HuH-7.5 (cell line): ENCODE results near the gene SPDYE16.
"Not testable (repeated sequence)": the region's sequence is repeated elsewhere in the genome, so short reads cannot be mapped to it uniquely, and the experiment has no call there.

Experiments used
- DNase-seq: peaks from one replicate; pipeline ENCODE4 v3.0.0; 2011; ENCODE audit warnings: low spot score

SPDYE16 gene

DNA sequence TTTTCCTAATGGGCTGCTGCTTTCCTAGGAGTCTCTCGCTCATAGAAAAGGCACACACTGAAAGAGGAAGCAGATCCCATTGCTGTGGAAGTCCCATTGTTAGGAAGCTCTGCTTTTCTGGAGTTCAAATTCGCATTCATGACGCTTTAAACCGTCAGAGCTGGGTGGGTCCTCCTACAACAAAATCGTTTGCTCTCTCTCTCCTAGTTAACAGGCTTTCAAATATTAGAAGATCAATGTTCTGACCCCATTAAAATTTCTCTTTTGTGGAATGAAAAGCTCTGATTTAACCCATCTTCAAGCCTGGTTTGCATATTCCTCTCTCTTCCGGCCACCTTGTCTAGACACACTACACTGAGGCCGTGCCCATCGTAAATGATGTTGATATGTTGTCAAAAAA, at the start of gene SPDYE16:
Gene SPDYE16 (minus strand): TSS at position 101 of the 400 bp plus-strand sequence. CDS start 1,838 bp downstream, outside the sequence.
- DNase-seq = not testable (repeated sequence)

DNA sequence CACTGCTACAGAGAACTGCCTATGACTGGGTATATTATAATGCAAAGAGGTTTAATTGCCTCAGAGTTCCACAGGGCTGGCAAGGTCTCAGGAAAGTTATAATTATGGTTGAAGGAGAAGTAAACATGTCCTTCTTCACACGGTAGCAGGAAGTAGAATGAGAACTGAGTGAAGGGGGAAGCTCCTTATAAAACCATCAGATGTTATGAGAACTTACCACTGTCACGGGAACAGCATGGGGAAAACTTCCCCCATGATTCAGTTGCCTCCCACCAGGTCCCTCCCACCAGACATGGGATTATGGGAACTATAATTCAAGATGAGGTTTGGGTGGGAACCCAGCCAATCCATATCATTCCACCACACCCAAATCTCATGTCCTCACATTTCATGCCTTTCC, 49.6 kb upstream of the SPDYE16 start:
- DNase-seq = not testable (repeated sequence)

DNA sequence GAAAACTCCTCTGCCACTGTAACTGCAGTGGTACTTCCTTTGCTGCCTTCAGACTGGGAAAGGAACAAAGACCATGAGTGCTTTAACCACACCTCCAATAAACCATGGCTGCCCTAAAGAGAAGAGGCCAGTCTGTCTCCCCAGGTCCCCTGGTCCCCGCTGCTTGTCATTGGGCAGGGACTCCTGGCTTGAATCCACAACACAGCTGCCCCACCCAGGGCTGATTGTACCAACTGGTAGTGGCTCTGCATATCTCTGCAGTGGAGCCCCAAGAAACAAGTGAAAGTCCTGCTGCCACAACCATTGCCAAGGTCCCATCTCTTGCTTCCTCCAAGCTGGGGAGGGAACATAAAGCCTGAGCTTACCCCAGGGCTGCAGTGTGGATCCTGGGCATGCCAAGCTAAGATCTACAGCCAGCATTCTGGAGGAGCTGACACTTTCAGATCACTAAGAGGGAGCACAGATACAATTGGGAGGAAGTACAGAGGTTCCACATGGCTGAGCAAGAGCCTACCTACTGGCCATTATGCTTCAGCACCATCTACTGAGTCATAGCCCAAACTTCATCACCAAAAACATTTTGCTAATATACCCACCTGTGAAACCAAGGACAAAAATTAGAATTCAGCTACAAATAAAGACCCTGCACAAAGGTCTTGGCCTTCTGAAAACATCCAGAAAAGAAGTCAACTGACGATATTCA, 48.7 kb upstream of the SPDYE16 start:
- not testable (repeated sequence) for DNase-seq

DNA sequence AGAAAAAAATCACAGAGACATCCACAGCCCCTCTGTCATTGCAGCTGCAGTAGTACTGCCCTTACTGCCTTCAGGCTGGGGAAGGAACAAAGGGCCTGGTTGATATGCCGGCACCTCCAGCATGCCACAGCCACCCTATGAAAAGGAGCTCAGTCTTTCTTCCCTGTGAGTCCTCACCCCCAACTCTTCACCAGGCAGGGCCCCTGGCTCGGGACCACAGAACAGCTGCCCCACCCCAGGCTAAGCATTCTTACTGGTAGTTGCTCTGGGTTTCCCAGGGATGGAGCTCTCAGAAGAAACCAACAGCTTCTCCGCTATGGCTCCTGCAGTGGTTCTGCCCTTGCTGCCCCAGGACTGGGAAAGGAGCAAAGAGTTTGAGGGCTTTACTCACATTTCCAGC, 47.9 kb upstream of the SPDYE16 start:
- DNase-seq = not testable (repeated sequence)

- not testable (repeated sequence) for DNase-seq
Observed at GRCh38 chr7:76588586-76588985, 45.5 kb upstream of the SPDYE16 start.

- not testable (repeated sequence) for DNase-seq
Observed at GRCh38 chr7:76586585-76587315, 43.7 kb upstream of the SPDYE16 start.

GRCh38 chr7:76583636-76584281, 40.7 kb upstream of the SPDYE16 start:
- DNase-seq = not testable (repeated sequence)

GRCh38 chr7:76582848-76583631, 39.9 kb upstream of the SPDYE16 start:
- DNase-seq = not testable (repeated sequence)

GRCh38 chr7:76575919-76576655, 33.0 kb upstream of the SPDYE16 start:
- not testable (repeated sequence) for DNase-seq

GRCh38 chr7:76575431-76575830, 32.3 kb upstream of the SPDYE16 start:
- DNase-seq = not testable (repeated sequence)

DNA sequence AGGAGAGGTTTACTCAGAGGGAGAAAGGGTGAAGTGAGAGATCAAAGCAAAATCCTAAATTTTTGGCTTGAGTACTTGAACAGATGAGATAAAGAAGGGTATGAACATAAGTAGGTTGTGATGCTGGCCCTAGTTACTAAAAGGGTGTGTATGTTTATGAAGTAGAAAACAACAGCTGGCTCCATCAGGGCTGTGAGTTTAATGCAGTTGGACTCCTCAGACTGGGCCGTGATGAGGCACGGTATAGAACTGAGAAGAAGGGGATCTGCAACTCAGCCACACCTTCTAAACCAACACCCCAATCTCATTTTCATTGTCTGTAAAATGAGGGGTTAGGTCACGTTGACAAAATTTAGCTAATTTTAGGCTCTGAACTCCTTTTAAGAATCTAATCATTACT, 29.2 kb upstream of the SPDYE16 start:
- not testable (repeated sequence) for DNase-seq

- not testable (repeated sequence) for DNase-seq
Observed at GRCh38 chr7:76570324-76570775, 27.3 kb upstream of the SPDYE16 start.

GRCh38 chr7:76568742-76569141, 25.6 kb upstream of the SPDYE16 start:
- DNase-seq = not testable (repeated sequence)

DNA sequence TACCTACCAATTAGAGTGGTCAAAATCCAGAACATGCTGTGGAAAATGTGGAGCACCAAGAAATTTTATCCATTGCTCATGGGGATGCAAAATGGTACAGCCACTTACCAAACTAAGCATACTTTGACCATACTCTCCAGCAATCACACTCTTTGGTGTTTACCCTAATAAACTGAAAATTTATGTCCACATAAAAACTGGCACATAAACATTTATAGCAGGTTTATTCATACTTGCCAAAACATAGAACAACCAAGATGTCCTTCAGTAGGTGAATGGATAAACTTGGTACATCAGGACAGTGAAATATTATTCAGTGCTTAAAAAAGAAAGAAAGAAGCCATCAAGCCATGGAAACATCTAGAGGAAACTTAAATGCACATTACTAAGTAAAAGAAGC, 24.7 kb upstream of the SPDYE16 start:
- not testable (repeated sequence) for DNase-seq

- not testable (repeated sequence) for DNase-seq
Observed at GRCh38 chr7:76567311-76567710, 24.2 kb upstream of the SPDYE16 start.

DNA sequence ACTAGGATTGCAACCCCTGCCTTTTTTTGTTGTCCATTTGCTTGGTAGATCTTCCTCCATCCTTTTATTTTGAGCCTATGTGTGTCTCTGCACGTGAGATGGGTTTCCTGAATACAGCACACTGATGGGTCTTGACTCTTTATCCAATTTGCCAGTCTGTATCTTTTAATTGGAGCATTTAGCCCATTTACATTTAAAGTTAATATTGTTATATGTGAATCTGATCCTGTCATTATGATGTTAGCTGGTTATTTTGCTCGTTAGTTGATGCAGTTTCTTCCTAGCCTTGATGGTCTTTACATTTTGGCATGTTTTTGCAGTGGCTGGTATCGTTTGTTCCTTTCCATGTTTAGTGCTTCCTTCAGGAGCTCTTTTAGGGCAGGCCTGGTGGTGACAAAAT, 21.9 kb upstream of the SPDYE16 start:
- not testable (repeated sequence) for DNase-seq

GRCh38 chr7:76561342-76561741, 18.2 kb upstream of the SPDYE16 start:
- DNase-seq = not testable (repeated sequence)

GRCh38 chr7:76560157-76560556, 17.1 kb upstream of the SPDYE16 start:
- DNase-seq = not testable (repeated sequence)

GRCh38 chr7:76559685-76560084, 16.6 kb upstream of the SPDYE16 start:
- DNase-seq = not testable (repeated sequence)

DNA sequence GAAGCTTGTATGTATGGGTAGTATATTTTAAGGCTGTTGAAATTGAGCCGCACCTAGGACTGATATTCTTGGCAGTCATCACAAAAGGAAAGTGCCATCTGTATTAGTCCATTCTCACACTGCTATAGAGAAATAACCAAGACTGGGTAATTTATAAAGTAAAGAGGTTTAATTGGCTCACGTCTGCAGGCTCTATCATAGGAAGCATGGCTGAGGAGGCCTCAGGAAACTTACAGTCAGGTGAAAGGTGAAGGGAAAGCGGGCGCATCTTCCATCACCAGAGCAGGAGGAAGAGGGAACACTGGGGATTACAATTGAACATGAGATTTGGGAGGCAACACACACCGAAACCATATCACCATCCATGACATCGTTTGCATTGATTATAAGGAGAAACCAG, 8.9 kb upstream of the SPDYE16 start:
- DNase-seq = not testable (repeated sequence)

- DNase-seq = not testable (repeated sequence)
Observed at GRCh38 chr7:76549855-76550248, 6.8 kb upstream of the SPDYE16 start.
